Fibroblast of skin of right quadriceps (primary cell): Measurements from ENCODE around the gene CRLF2.
"Not testable (repeated sequence)": the region's sequence is repeated elsewhere in the genome, so short reads cannot be mapped to it uniquely, and the experiment has no call there.

ENCODE experiments used
- DNase-seq: peaks from one replicate; pipeline ENCODE4 v3.0.0-alpha.2; 2013

CRLF2 gene

GRCh38 chrX:1210844-1211243, 1.6 kb downstream of the CRLF2 start:
- DNase-seq = no peak

- DNase-seq = no peak
These were observed 4.9 kb downstream of the CRLF2 start for GRCh38 chrX:1207496-1208025.

- DNase-seq = peak; percentile 93
These were observed 6.5 kb downstream of the CRLF2 start for GRCh38 chrX:1205681-1206611.

GRCh38 chrX:1202251-1202650, 10.2 kb downstream of the CRLF2 start:
- DNase-seq = no peak

- DNase-seq = no peak
These were observed 16.0 kb downstream of the CRLF2 start for GRCh38 chrX:1196436-1196835.

- DNase-seq = not testable (repeated sequence)
These were observed 20.3 kb downstream of the CRLF2 start for GRCh38 chrX:1192196-1192595.

GRCh38 chrX:1190596-1191145, 21.8 kb downstream of the CRLF2 start:
- no peak for DNase-seq

GRCh38 chrX:1185561-1185960, 26.9 kb downstream of the CRLF2 start:
- no peak for DNase-seq

GRCh38 chrX:1182211-1182610, 30.2 kb downstream of the CRLF2 start:
- no peak for DNase-seq

GRCh38 chrX:1181661-1182060, 30.8 kb downstream of the CRLF2 start:
- DNase-seq = not testable (repeated sequence)

GRCh38 chrX:1181170-1181569, 31.3 kb downstream of the CRLF2 start:
- no peak for DNase-seq

GRCh38 chrX:1178580-1179057, 33.8 kb downstream of the CRLF2 start:
- DNase-seq = peak; percentile 91

GRCh38 chrX:1176531-1177320, 35.7 kb downstream of the CRLF2 start:
- not testable (repeated sequence) for DNase-seq

GRCh38 chrX:1174609-1175545, 37.6 kb downstream of the CRLF2 start:
- DNase-seq = not testable (repeated sequence)

GRCh38 chrX:1173435-1173834, 39.0 kb downstream of the CRLF2 start:
- DNase-seq = not testable (repeated sequence)

- no peak for DNase-seq
These were observed 40.0 kb downstream of the CRLF2 start for GRCh38 chrX:1172496-1172895.

GRCh38 chrX:1171915-1172314, 40.5 kb downstream of the CRLF2 start:
- not testable (repeated sequence) for DNase-seq

- no peak for DNase-seq
These were observed 42.2 kb downstream of the CRLF2 start for GRCh38 chrX:1170243-1170642.

- DNase-seq = no peak
These were observed 43.3 kb downstream of the CRLF2 start for GRCh38 chrX:1169189-1169588.

GRCh38 chrX:1167918-1168481, 44.4 kb downstream of the CRLF2 start:
- no peak for DNase-seq

GRCh38 chrX:1167466-1167865, 45.0 kb downstream of the CRLF2 start:
- no peak for DNase-seq
